Stimulated activated CD8-positive, alpha-beta memory T cell treated with anti-CD3 and anti-CD28 coated beads, Interleukin-15, amount 100 ng/mL, for 48 hours (primary cell): ENCODE data around the gene EEF2K.

Experiments
- DNase-seq, 2 donors: peaks; one replicate each; pipeline ENCODE4 v3.0.0-alpha.2; 2020; ENCODE audit warnings: low read depth in 2 of 2

EEF2K gene

GRCh38 chr16:22316411-22316811, 110.3 kb downstream of the EEF2K start:
- DNase-seq = no peak

- no peak for DNase-seq
Observed at GRCh38 chr16:22317001-22317530, 111.0 kb downstream of the EEF2K start.

- no peak for DNase-seq
Observed at GRCh38 chr16:22317625-22318024, 111.5 kb downstream of the EEF2K start.

- peak in 1 of 2 donors; percentile 18 for DNase-seq
Observed at GRCh38 chr16:22318690-22319358, 112.7 kb downstream of the EEF2K start.

GRCh38 chr16:22320572-22321339, 114.7 kb downstream of the EEF2K start:
- no peak for DNase-seq

GRCh38 chr16:22321340-22322001, 115.4 kb downstream of the EEF2K start:
- DNase-seq = peak; percentile 25 to 39

- DNase-seq = no peak
Observed at GRCh38 chr16:22322021-22322471, 116.0 kb downstream of the EEF2K start.

GRCh38 chr16:22322741-22323140, 116.7 kb downstream of the EEF2K start:
- no peak for DNase-seq

- DNase-seq = no peak
Observed at GRCh38 chr16:22323173-22323958, 117.3 kb downstream of the EEF2K start.

GRCh38 chr16:22323959-22324786, 118.1 kb downstream of the EEF2K start:
- DNase-seq = no peak

GRCh38 chr16:22324787-22325597, 118.9 kb downstream of the EEF2K start:
- no peak for DNase-seq

- no peak for DNase-seq
Observed at GRCh38 chr16:22325598-22326368, 119.7 kb downstream of the EEF2K start.

- no peak for DNase-seq
Observed at GRCh38 chr16:22326369-22326652, 120.2 kb downstream of the EEF2K start.

- DNase-seq = no peak
Observed at GRCh38 chr16:22326771-22327445, 120.8 kb downstream of the EEF2K start.

GRCh38 chr16:22327446-22327775, 121.3 kb downstream of the EEF2K start:
- no peak for DNase-seq

- no peak for DNase-seq
Observed at GRCh38 chr16:22328081-22328725, 122.1 kb downstream of the EEF2K start.

- DNase-seq = no peak
Observed at GRCh38 chr16:22329199-22329695, 123.2 kb downstream of the EEF2K start.

GRCh38 chr16:22330326-22330725, 124.2 kb downstream of the EEF2K start:
- no peak for DNase-seq
